Fibroblast of peridontal ligament (primary cell): ENCODE results near the gene ATOX1.
"Not testable (repeated sequence)": the region's sequence is repeated elsewhere in the genome, so short reads cannot be mapped to it uniquely, and the experiment has no call there.

Source experiments
- DNase-seq: peaks from one replicate; pipeline ENCODE4 v3.0.0-alpha.2; 2010; ENCODE audit errors: extremely low read depth

The ATOX1 gene

DNA sequence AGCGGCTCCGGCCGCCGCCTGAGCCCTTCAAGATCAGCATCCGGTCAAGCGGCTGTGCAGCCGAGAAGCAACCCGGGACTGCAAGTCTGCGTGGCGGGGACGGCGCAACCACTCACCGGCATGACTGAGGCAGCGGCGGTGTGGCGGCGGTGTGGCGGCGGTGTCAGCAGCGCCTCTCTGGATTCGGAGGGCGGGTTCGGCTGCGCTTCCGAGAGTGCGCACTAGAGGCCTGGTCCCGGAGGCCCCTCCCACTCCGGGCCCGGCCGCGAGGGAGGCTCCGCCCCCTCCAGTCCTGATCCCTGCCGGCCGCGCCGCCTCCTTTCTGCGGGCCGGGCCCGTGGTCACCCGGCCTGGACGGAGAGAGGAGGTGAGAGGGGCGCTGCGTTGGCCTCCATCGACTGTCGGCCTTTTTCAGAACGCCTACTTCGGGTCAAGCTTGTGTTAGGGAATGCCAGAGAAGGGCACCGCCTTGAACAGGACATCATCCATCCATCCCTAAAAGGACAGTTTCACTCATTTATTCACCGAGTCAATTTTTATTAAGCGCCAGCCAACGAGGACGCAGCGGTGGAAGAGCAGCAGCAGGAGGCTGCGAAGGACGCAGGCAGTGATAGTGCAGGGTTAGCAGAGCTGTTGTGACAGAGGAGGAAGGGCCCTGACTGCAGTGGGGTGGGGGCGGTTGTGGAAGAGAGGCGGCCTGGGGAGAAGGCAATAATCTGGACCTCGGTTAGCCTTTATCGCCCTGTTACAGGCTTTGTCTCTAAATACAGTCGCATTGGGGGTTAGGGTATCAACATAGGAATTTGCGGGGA, at the start of gene ATOX1:
Gene ATOX1, minus strand, starts transcription at position 202 of the 812 bp plus-strand sequence. Its CDS starts 80 bp downstream, at position 122.
- peak; percentile 76 for DNase-seq

DNA sequence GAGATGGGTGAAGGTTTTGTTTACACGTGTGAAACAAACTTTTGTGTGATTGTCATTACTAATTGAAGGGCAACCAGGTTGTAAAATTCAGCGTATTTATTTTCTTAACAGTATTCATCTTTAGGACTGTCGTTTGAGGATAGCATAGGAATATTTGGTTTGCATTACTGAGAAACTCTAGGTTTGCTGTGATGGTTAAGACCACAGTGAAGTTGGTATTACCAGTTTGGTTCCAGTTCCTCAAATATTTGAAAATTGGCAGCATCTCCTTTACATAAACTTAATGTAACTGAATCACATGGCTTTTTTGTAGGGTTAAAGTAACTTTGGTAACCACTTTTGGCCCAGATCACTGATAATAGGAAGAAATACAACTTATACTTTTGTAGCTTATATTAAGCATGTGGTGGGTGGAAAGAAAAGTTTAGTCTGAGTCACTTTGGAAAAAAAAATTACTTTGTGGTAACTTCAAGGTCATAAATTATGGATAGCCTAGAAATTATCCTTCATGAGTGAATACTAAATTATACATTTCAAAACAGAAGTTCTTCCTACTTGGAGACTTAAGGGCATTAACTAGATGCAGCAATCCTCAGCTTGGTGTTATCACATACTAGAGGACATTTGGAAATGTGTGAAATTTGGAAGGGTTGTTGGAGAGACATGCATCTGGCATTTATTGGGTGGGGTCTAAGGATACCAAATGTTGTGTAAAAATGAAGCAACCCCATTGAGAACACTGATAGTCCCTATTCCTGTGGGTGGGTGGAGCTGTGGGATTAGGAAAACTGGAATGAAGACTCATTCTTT, 47.2 kb upstream of the ATOX1 start:
- DNase-seq: peak; percentile 62

GRCh38 chr5:151800532-151800931, 42.1 kb upstream of the ATOX1 start:
- DNase-seq: no peak

GRCh38 chr5:151799407-151799806, 41.0 kb upstream of the ATOX1 start:
- no peak for DNase-seq

DNA sequence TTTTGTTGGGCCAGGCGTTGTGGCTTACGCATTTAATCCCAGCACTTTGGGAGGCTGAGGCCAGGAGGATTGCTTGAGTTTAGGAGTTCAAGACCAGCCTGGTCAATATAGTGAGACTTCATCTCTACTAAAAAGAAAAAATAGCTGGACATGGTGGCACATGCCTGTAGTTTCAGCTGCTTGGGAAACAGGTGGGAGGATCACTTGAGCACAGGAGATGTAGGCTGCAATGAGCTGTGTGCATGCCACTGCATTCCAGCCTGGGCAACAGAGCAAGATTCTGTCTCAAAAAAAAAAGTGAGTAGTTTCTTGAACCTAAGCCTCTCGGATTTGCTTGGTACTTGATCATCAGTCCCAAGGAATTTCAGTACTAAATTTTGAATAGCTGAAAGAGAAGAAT, 40.2 kb upstream of the ATOX1 start:
- DNase-seq: no peak

- no peak for DNase-seq
Observed at GRCh38 chr5:151795426-151795825, 37.0 kb upstream of the ATOX1 start.

DNA sequence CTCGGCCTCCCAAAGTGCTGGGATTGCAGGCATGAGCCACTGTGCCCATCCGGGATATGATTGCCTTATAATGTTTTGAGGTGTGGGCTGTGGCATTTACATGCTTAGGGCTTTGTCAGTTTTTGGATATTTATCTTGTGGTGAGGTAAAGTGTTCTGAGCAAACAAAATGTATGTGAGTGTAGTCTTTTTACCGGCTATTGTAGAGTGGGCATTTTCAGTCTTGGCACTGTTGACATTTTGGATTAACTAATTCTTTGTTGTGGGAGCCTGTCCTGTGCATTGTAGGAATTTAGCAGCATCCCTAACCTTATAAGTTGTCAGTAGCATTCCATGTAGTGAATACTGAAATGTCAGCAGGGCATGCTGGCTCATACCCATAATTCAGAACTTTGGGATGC, 34.9 kb upstream of the ATOX1 start:
- no peak for DNase-seq

DNA sequence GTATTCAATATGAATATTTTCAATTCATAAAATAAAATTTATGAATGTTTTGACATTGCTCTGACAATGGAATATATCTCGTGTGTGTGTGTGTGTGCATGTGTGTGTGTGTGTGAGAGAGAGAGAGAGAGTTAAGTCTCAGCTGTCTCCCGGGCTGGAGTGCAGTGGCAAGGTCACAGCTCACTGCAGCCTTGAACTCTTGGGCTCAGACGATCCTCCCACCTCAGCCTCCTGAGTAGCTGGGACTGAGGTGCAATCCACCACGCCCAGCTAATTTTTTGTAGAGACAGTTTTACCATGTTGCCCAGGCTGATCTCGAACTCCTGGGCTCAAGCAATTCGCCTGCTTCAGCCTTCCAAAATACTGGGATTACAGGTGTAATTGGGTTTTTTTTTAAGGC, 29.4 kb upstream of the ATOX1 start:
- no peak for DNase-seq

DNA sequence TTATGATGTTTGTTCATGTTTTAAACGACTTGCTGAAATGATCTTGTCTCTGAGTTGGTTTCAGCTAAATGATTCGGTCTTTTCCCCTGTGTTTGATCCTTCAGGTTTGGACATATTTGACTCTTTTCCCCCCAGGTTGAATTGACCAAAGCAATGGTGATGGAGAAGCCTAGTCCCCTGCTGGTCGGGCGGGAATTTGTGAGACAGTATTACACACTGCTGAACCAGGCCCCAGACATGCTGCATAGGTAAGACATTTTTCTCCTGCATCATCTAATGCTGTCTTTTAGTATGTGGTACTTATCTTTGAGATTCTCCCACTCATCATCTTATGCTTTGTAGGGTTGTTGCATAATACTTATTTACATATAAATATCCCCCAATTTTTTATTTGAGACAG, 28.0 kb upstream of the ATOX1 start:
- no peak for DNase-seq

DNA sequence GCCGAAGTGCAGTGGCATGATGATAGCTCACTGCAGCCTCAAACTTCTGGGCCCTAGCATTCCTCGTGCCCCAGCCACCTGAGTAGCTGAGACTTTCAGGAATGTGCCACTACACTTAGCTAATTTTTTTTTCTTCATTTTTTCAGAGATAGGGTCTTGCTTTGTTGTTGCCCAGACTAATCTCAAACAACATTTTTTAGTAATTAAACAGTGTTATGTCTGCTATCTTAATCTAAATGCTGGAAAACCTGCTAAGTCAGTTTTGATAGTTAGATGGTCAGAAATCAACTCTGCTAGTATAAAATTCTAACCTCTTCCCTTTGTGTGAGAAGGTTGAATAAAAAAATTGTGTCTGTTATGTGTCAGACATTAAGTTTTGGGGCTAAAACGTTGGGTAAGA, 25.7 kb upstream of the ATOX1 start:
- no peak for DNase-seq

GRCh38 chr5:151783664-151784063, 25.2 kb upstream of the ATOX1 start:
- DNase-seq: not testable (repeated sequence)

- DNase-seq: peak; percentile 15
Observed at GRCh38 chr5:151781201-151781600, 22.8 kb upstream of the ATOX1 start.

- DNase-seq: no peak
Observed at GRCh38 chr5:151780348-151780747, 21.9 kb upstream of the ATOX1 start.

GRCh38 chr5:151779531-151780125, 21.2 kb upstream of the ATOX1 start:
- DNase-seq: no peak

DNA sequence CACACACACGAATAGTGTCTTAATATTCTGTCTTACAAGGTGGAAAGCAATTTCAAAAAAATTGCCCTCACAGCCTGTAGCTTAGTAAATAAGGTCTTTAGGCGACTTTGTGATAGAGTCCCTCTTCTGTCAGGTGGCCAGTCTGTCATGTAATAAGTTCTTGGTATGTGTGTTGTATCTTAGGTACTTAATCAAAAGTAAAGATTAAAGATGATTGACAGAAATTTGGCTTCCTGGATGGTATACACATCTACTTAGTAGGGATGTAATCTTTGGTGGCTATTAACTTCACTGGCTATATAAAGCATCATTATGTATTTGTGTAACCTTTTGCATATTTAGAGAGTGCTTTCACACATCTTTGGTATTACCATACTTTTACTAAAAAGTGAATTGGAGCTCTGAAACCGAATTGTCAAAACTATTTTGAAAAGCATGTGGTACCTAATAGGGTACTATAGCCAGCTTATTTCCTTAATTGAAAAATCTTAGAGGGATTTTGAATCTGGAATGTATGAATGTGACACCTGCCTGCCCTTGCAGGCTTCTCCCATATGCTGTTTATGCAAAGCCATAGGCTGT, 16.7 kb upstream of the ATOX1 start:
- no peak for DNase-seq

GRCh38 chr5:151773951-151774350, 15.5 kb upstream of the ATOX1 start:
- peak; percentile 16 for DNase-seq

GRCh38 chr5:151772846-151773561, 14.6 kb upstream of the ATOX1 start:
- peak; percentile 40 for DNase-seq

DNA sequence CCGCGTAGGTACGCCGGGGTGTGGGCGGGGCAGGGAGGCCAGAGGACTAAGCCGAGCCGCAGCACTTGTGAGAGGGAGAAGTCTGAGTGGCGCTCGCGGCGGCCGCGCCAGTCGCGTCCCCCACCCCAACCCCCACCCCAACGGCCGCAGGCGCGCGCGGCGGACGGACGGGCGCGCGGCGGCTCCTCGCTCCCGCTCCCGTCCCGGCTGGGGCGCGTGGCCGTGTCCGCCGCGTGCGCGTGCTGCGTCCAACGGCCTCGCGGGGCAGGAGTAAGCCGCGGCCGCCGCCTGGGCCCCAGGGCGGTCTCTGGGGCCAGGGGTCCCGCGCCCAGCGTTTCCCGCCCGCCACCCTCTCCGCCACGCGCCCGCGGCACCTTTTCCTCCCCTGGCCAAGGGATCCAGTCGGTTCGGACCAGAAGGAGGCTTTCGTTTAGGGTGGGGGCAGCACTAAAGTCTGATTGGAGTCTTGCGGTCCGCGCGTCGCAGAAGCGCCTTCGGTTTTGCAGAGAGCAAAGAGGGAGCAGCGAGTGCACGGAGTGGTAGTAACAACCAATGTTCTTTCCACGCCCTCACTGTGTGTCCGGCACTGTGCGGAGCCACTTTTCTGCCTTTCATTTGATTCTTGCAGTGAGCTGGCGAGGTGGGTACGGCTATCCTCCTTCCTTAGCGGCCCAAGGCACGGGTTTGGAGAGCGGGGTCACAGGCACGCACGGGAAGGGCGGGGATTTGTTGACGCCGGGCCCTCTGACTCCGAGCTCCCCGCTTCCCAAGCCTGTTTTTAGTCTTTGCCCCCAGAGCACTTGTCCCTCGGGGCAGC, 13.8 kb upstream of the ATOX1 start:
- DNase-seq: peak; percentile 25

GRCh38 chr5:151771259-151772028, 13.0 kb upstream of the ATOX1 start, which contains the start of gene G3BP1:
TSS of gene G3BP1 (plus strand) at chr5:151771954. CDS start at chr5:151786621, 14,667 bp downstream.
- DNase-seq: peak; percentile 100
